ENCODE results near the gene ADAMTSL3. TPM values are rescaled to one million over a fixed set of nuclear protein-coding genes. Genes with fewer than 3 reads are reported as not detected.
"Not testable (repeated sequence)": the region's sequence is repeated elsewhere in the genome, so short reads cannot be mapped to it uniquely, and the experiment has no call there.

ADAMTSL3 gene
- total RNA-seq, 1 donor from 2014 or later, result 17.8 TPM

- DNase-seq (ENCODE audit: low spot score) (no peak), ATAC-seq (no peak)
Observed at GRCh38 chr15:83699028-83699427, 45.1 kb downstream of the ADAMTSL3 start.

GRCh38 chr15:83700082-83700481 lies 46.2 kb downstream of the ADAMTSL3 start:
- no peak for DNase-seq (ENCODE audit: low spot score)
- ATAC-seq, result no peak

- ATAC-seq; DNase-seq (ENCODE audit: low spot score): not testable (repeated sequence)
Observed at GRCh38 chr15:83702314-83702713, 48.4 kb downstream of the ADAMTSL3 start.

- ATAC-seq, result no peak
- no peak for DNase-seq (ENCODE audit: low spot score)
Observed at GRCh38 chr15:83708328-83708727, 54.4 kb downstream of the ADAMTSL3 start.

- ATAC-seq (no peak), DNase-seq (ENCODE audit: low spot score) (no peak)
Observed at GRCh38 chr15:83709241-83709640, 55.3 kb downstream of the ADAMTSL3 start.

GRCh38 chr15:83709811-83710210 lies 55.9 kb downstream of the ADAMTSL3 start:
- no peak for ATAC-seq
- DNase-seq (ENCODE audit: low spot score), result no peak

GRCh38 chr15:83710452-83710851 lies 56.5 kb downstream of the ADAMTSL3 start:
- ATAC-seq, result no peak
- DNase-seq (ENCODE audit: low spot score), result no peak

- DNase-seq (ENCODE audit: low spot score) (no peak), ATAC-seq (no peak)
Observed at GRCh38 chr15:83711236-83711635, 57.3 kb downstream of the ADAMTSL3 start.

GRCh38 chr15:83713242-83713641 lies 59.3 kb downstream of the ADAMTSL3 start:
- DNase-seq (ENCODE audit: low spot score), result no peak
- no peak for ATAC-seq

GRCh38 chr15:83714939-83715628 lies 61.2 kb downstream of the ADAMTSL3 start:
- ATAC-seq (no peak), DNase-seq (ENCODE audit: low spot score) (no peak)

GRCh38 chr15:83716605-83717004 lies 62.7 kb downstream of the ADAMTSL3 start:
- DNase-seq (ENCODE audit: low spot score) (no peak), ATAC-seq (no peak)

- DNase-seq (ENCODE audit: low spot score), result no peak
- no peak for ATAC-seq
Observed at GRCh38 chr15:83717010-83717409, 63.1 kb downstream of the ADAMTSL3 start.

GRCh38 chr15:83720468-83720867 lies 66.5 kb downstream of the ADAMTSL3 start:
- ATAC-seq (no peak), DNase-seq (ENCODE audit: low spot score) (no peak)

- ATAC-seq (no peak), DNase-seq (ENCODE audit: low spot score) (no peak)
Observed at GRCh38 chr15:83721031-83721430, 67.1 kb downstream of the ADAMTSL3 start.

GRCh38 chr15:83721981-83722380 lies 68.1 kb downstream of the ADAMTSL3 start:
- ATAC-seq (no peak), DNase-seq (ENCODE audit: low spot score) (no peak)

- ATAC-seq (no peak), DNase-seq (ENCODE audit: low spot score) (no peak)
Observed at GRCh38 chr15:83723216-83723615, 69.3 kb downstream of the ADAMTSL3 start.

GRCh38 chr15:83732196-83732595 lies 78.3 kb downstream of the ADAMTSL3 start:
- ATAC-seq (no peak), DNase-seq (ENCODE audit: low spot score) (no peak)

- DNase-seq (ENCODE audit: low spot score) (no peak), ATAC-seq (no peak)
Observed at GRCh38 chr15:83732770-83733169, 78.8 kb downstream of the ADAMTSL3 start.

- ATAC-seq, result no peak
- no peak for DNase-seq (ENCODE audit: low spot score)
Observed at GRCh38 chr15:83733206-83733605, 79.3 kb downstream of the ADAMTSL3 start.

GRCh38 chr15:83733691-83734090 lies 79.8 kb downstream of the ADAMTSL3 start:
- ATAC-seq (no peak), DNase-seq (ENCODE audit: low spot score) (no peak)

GRCh38 chr15:83734487-83734886 lies 80.6 kb downstream of the ADAMTSL3 start:
- DNase-seq (ENCODE audit: low spot score), result no peak
- ATAC-seq, result no peak

- no peak for DNase-seq (ENCODE audit: low spot score)
- no peak for ATAC-seq
Observed at GRCh38 chr15:83739629-83740028, 85.7 kb downstream of the ADAMTSL3 start.

GRCh38 chr15:83745771-83746170 lies 91.8 kb downstream of the ADAMTSL3 start:
- DNase-seq (ENCODE audit: low spot score), result no peak
- no peak for ATAC-seq

Measured in left lobe of liver (tissue), 2 donors.